GM12873 (cell line): ENCODE data around the gene SULT2A1.
A peak's percentile ranks its signal among the peaks of the same experiment; 100 is the strongest.
"Not testable (repeated sequence)": the region's sequence is repeated elsewhere in the genome, so short reads cannot be mapped to it uniquely, and the experiment has no call there.

ENCODE experiments used
- CTCF ChIP-seq: IDR thresholded peaks from 2 replicates; pipeline ENCODE4 v1.5.1; 2012; ENCODE audit warnings: low read depth, mild to moderate bottlenecking, moderate library complexity, low read length, control low read depth; ENCODE audit not compliant: insufficient read depth; ENCODE audit errors: missing control alignments

Gene SULT2A1

GRCh38 chr19:47865166-47865565 lies 20.9 kb downstream of the SULT2A1 start:
- no peak for TF ChIP-seq CTCF

GRCh38 chr19:47863514-47863936 lies 22.6 kb downstream of the SULT2A1 start:
- peak; percentile 93 for TF ChIP-seq CTCF

GRCh38 chr19:47861630-47862029 lies 24.5 kb downstream of the SULT2A1 start:
- no peak for TF ChIP-seq CTCF

- TF ChIP-seq CTCF = no peak
These were observed 25.4 kb downstream of the SULT2A1 start for GRCh38 chr19:47860602-47861297.

GRCh38 chr19:47858646-47859285 lies 27.3 kb downstream of the SULT2A1 start, which contains the start of gene TPRX2:
TPRX2 (plus strand) TSS chr19:47859235; CDS start chr19:47859247, 12 bp downstream.
- TF ChIP-seq CTCF = not testable (repeated sequence)

GRCh38 chr19:47854459-47854858 lies 31.7 kb downstream of the SULT2A1 start:
- no peak for TF ChIP-seq CTCF

GRCh38 chr19:47853003-47853402 lies 33.1 kb downstream of the SULT2A1 start:
- no peak for TF ChIP-seq CTCF
